GM19099 (cell line): ENCODE data around the gene KIAA0232.

Source experiments
- POLR2A ChIP-seq: IDR thresholded peaks from 3 replicates; pipeline ENCODE4 v1.6.1; 2011; ENCODE audit warnings: low read depth; ENCODE audit not compliant: insufficient read length; ENCODE audit errors: extremely low read depth

The KIAA0232 gene

DNA sequence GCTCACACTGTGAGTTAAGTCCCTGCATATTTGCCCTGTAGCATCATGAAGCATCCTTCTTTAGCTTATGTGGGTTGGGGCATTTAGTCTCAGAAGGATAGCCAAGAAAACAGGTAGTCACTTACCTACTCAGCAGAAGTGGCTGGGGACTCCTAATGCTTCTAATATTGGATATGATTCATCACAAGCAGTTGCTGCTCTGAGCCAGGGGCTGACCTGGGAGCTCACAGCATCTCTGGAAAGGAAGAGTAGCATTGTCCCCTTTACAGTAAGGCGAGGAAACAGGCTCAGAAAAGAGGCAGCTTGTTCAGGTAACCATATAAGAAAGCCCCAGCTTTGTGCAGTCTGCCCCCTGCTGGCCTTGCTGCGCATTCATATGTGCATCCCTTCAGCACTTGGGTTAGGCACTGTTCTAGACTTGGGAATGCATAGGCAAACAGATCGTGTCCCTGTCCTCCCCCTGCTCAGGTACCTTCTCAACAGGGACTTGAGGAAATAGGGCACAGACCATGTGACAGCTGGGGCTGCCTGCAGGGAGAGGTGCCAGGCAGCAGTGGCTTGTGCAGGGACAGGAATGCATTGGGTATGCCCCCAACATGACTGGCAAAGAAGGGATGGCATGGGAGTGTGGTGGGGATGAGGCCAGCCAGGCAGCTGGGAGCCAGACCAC lies 91.4 kb downstream of the KIAA0232 start:
- no peak for TF ChIP-seq POLR2A

- no peak for TF ChIP-seq POLR2A
Measured at GRCh38 chr4:6874981-6875380, 92.5 kb downstream of the KIAA0232 start.

- no peak for TF ChIP-seq POLR2A
Measured at GRCh38 chr4:6875431-6875831, 92.9 kb downstream of the KIAA0232 start.

DNA sequence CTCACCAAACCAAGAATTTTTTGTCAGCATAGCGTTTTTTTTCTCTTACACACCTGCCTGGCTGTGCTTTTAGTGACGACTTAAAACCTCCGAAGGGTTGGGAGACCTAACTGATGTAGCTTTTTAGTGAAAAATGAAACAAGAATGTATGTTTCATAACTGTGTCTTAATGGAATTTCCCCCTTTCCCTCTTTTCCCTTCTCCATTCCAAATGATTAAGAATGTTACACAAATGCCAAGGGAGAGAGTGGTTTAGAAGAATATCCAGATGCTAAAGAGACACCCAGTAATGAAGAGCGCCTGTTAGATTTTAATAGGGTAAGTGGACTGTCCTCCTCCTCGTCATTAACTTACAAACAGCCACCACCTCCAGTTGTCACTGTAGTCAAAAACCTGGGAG lies 93.9 kb downstream of the KIAA0232 start:
- TF ChIP-seq POLR2A = no peak

DNA sequence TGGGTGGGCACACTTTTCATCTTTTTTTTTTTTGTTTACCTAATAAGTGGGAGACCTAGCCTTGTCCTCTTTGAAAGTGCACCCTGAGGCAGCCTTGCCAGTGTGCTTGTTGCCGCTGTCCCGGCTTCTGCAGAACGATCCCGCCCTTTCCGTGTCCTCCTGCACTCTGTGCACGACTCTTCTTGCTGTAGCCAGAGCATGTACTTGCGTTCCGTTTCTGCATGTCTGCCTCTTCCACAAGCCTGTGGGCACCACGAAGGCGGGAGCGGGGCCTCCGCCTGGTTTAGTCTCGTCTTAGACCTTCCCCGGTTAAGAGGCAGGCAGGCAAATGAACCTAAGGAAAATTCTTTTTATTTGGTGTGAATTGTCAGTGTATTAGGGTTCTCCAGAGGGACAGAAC lies 94.5 kb downstream of the KIAA0232 start:
- no peak for TF ChIP-seq POLR2A

DNA sequence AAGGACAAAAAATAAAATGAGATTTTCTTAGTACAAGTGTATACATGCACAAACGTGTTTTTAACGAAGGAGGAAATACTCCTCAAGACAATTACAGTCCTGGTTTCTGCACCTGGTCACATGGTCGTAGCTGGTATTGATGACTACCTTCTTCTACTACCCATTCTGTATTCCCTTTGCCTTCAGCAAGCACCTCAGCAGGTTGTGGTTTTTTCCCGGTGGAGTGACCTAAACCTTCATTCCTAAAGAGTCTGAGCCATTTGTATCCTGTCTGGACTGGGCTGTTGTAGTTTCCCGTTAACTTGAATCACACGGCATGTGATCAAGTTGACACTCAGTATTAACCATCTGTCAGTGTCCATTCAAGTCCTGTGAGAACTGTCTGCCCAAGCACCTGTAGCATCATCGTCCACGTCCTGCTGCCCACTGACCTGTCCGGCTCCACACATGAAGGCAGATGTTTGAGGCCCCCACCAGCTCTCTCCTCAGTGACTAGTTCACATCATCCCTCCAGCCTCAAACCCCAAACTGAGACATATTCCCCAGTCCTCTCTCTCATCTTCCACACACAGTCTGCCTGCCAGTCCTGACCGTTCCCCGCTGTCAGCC lies 96.0 kb downstream of the KIAA0232 start:
- TF ChIP-seq POLR2A = no peak

- no peak for TF ChIP-seq POLR2A
Measured at GRCh38 chr4:6880691-6881090, 98.2 kb downstream of the KIAA0232 start.

- TF ChIP-seq POLR2A = no peak
Measured at GRCh38 chr4:6881908-6882307, 99.4 kb downstream of the KIAA0232 start.

DNA sequence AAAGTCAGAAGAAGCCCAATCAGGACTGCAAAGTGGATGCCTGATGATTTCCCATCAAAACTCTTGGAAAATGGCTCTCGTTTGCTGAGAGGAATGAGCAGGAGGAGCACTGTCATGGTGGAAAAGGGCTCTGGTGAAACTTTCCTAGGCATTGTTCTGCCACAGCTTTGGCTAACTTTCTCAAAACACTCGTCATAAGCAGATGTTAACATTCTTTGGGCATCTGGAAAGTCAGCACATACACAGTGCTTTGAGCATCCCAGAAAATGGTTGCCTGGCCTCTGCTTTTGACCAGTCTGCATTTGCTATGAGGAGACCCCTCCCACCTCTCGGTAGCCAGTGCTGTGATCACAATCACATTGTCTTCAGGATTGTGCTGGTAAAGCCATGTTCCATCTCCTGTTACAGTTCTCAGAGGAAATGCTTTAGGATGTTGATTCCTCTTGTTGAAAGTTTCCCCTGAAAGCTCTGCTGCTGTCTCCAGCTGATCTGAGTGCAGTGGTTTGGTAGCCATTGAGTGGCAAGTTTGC lies 101.9 kb downstream of the KIAA0232 start:
- TF ChIP-seq POLR2A = no peak

- TF ChIP-seq POLR2A = no peak
Measured at GRCh38 chr4:6885953-6886557, 103.5 kb downstream of the KIAA0232 start.

DNA sequence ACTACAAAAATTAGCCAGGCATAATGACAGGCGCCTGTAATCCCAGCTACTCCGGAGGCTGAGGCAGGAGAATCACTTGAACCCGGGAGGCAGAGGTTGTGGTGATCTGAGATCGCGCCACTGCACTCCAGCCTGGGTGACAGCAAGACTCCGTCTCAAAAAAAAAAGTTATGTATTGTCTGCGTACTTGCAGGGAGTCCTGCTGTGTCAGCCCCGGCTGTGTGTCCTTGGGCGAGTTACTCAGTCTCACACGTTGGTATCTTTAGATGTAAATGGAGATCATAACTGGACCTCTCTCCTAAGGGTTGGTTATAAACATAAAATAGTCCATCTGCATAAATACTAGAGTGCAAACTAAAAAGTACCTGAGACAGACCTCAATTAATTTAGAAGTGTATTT lies 104.4 kb downstream of the KIAA0232 start:
- no peak for TF ChIP-seq POLR2A

DNA sequence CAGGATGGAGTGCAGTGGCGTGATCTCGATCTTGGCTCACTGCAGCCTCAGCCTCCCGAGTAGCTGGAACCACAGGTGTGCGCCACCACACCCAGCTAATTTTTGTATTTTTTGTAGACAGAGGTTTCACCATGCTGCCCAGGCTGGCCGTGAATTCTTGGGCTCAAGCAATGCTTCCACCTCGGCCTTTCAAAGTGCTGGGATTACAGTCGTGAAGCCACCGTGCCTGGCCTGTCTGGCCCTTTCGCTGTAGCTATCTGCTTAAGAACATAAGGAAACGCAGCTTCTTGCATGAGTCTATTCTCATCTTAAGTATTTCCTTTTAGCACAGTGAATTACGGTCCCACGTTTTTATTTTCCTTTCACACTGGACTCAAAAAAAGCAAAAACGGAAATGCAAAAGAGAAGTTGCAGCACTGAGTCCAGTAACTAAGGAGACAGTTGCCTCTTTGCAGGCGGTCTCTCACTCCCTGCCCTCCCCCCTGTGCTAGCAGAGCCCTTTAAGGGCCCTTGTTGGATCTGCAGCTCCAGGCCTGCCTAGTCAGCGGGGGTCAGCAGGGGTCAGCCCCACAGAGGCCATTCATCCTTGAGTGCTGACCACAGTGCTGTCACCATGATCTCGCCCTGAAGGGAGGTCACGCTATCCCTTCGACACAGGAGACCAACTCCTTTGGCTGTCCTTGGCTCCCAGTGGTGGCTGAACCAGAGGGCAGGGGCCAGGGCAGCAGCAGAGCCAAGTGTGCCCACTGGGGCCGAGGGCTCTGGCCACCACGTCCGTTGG lies 105.3 kb downstream of the KIAA0232 start:
- no peak for TF ChIP-seq POLR2A

GRCh38 chr4:6888506-6889071 lies 106.1 kb downstream of the KIAA0232 start:
- TF ChIP-seq POLR2A = no peak

GRCh38 chr4:6889101-6889735 lies 106.7 kb downstream of the KIAA0232 start:
- no peak for TF ChIP-seq POLR2A
